ENCODE measurements around the gene DBNDD1.

DNA sequence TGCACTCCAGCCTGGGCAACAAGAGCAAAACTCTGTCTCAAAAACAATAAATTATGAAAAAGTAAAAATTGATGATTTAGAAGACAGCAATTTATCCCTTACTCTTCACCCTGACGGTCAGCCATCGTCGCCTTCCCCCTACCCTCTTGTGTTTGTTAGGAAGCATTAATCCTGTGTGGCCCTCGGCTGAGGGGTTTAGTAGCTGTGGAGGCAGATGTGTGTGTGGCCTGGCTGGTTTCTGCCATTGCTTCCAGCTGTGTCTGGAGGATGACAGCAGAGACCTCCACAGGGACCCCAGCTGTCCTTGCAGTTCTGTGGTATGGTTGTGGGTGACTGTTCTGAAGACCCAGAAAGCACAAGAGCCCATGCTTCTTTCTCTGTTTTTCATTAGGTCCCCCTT lies 25.9 kb downstream of the DBNDD1 start:
- TF ChIP-seq, protein P1, sequence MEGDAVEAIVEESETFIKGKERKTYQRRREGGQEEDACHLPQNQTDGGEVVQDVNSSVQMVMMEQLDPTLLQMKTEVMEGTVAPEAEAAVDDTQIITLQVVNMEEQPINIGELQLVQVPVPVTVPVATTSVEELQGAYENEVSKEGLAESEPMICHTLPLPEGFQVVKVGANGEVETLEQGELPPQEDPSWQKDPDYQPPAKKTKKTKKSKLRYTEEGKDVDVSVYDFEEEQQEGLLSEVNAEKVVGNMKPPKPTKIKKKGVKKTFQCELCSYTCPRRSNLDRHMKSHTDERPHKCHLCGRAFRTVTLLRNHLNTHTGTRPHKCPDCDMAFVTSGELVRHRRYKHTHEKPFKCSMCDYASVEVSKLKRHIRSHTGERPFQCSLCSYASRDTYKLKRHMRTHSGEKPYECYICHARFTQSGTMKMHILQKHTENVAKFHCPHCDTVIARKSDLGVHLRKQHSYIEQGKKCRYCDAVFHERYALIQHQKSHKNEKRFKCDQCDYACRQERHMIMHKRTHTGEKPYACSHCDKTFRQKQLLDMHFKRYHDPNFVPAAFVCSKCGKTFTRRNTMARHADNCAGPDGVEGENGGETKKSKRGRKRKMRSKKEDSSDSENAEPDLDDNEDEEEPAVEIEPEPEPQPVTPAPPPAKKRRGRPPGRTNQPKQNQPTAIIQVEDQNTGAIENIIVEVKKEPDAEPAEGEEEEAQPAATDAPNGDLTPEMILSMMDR (IDR thresholded peaks at IDR 0.05 in 2 of 3, conservative IDR thresholded peaks at IDR 0.05 in 1 of 3; ENCODE audit: control insufficient read depth in 2 of 3, extremely low read depth in 1 of 3, insufficient read depth in 1 of 3, low read depth in 3 of 3, low read length in 3 of 3), result no peak
- no peak for TF ChIP-seq POLR2A (IDR thresholded peaks at IDR 0.05; ENCODE audit: low read depth, low read length)
- no peak for TF ChIP-seq YY1 (IDR thresholded peaks at IDR 0.05; ENCODE audit: low read depth, low read length)
- no peak for TF ChIP-seq GABPA (IDR thresholded peaks at IDR 0.05; ENCODE audit: low read depth)
- TF ChIP-seq ZNF274 (IDR thresholded peaks at IDR 0.05; ENCODE audit: insufficient read depth, insufficient read length), result no peak
- TF ChIP-seq NR2C1 (IDR thresholded peaks at IDR 0.05), result no peak
- no peak for TF ChIP-seq RAD21 (IDR thresholded peaks at IDR 0.05; ENCODE audit: insufficient read depth, low read depth, low read length)
- no peak for TF ChIP-seq CEBPB (IDR thresholded peaks at IDR 0.05; ENCODE audit: borderline replicate concordance in 1 of 2, low read depth in 2 of 2, low read length in 2 of 2)
- no peak for TF ChIP-seq TBL1XR1 (IDR thresholded peaks at IDR 0.05; ENCODE audit: low read depth, low read length)
